GM12873 (cell line): Measurements from ENCODE around the gene CD6.

ENCODE experiments used
- TF ChIP-seq, protein P1 (sequence below): IDR thresholded peaks from 2 replicates; pipeline ENCODE4 v1.5.1; 2012; ENCODE audit warnings: low read depth, mild to moderate bottlenecking, moderate library complexity, low read length, control low read depth; ENCODE audit not compliant: insufficient read depth; ENCODE audit errors: missing control alignments

Gene CD6

DNA sequence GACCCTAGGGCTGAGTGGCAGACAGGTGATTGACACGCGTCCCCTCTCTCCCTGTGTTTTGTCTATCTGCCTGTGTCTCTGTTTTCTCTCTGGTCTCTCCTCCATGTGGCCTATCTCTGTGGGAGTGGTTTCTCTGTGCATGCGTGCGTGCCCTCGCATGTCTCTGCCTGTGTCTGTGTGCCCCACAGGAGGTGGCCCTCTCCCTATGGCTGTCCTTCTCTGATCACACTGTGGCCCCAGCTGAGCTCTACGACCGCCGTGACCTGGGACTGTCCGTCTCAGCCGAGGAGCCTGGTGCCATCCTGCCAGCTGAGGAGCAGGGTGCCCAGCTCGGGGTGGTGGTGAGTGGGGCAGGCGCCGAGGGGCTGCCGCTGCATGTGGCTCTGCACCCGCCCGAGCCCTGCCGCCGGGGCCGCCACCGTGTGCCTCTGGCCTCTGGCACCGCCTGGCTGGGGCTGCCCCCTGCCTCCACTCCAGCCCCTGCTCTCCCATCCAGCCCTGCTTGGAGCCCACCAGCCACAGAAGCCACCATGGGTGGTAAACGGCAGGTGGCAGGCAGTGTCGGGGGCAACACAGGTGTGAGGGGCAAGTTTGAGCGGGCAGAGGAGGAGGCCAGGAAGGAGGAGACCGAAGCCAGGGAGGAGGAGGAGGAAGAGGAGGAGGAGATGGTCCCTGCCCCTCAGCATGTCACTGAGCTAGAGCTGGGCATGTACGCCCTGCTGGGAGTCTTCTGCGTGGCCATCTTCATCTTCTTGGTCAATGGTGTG lies 35.6 kb upstream of the CD6 start:
- TF ChIP-seq, protein P1, sequence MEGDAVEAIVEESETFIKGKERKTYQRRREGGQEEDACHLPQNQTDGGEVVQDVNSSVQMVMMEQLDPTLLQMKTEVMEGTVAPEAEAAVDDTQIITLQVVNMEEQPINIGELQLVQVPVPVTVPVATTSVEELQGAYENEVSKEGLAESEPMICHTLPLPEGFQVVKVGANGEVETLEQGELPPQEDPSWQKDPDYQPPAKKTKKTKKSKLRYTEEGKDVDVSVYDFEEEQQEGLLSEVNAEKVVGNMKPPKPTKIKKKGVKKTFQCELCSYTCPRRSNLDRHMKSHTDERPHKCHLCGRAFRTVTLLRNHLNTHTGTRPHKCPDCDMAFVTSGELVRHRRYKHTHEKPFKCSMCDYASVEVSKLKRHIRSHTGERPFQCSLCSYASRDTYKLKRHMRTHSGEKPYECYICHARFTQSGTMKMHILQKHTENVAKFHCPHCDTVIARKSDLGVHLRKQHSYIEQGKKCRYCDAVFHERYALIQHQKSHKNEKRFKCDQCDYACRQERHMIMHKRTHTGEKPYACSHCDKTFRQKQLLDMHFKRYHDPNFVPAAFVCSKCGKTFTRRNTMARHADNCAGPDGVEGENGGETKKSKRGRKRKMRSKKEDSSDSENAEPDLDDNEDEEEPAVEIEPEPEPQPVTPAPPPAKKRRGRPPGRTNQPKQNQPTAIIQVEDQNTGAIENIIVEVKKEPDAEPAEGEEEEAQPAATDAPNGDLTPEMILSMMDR = no peak

DNA sequence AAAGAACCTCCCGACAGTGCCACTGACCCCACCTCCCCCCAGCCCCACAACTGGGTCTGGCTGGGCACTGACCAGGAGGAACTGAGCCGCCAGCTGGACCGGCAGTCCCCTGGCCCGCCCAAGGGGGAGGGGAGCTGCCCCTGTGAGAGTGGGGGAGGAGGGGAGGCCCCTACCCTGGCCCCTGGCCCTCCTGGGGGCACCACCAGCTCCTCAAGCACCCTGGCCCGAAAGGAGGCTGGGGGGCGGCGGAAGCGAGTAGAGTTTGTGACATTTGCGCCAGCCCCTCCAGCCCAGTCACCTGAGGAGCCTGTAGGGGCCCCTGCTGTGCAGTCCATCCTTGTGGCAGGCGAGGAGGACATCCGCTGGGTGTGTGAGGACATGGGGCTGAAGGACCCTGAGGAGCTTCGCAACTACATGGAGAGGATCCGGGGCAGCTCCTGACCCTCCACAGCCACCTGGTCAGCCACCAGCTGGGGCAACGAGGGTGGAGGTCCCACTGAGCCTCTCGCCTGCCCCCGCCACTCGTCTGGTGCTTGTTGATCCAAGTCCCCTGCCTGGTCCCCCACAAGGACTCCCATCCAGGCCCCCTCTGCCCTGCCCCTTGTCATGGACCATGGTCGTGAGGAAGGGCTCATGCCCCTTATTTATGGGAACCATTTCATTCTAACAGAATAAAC lies 34.9 kb upstream of the CD6 start:
- TF ChIP-seq, protein P1 = no peak

DNA sequence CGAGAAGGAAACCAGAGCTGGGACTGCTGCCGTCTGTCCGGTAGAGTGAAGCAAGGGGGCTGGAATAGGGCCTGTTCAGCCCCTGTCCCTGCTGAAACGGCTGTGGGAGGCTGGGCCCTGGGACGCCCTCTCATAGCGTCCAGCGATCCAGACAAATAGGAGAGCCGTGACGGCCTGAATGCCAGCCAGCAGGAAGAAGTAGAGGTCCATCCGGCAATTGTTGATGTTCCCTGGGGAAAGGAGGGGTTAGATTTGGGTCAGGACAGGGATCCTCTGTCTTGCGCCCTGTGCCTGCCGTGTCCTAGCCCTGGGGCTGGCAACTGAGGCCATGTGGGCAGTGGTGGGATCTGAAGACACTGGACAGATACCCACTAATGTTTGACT lies 34.3 kb upstream of the CD6 start:
- TF ChIP-seq, protein P1 = no peak

DNA sequence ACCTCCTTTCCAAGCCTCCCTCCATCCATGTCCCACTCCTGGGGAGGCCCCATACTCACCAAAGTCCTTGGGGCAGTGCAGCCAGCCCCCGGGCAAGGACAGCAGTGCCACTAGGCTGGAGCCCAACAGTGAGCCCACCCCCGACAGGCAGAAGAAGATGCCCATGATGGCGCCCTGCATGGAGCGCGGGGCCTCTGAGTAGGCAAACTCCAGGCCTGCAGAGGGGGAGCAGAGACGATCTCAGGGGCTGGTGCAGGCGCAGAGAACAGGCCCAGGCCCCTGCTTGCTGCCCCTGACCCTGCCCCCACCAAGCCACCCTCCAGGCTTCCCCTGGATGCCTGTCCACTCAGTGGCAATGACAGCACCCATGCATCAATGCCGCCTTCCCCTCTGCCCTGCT lies 33.7 kb upstream of the CD6 start:
- TF ChIP-seq, protein P1 = no peak

DNA sequence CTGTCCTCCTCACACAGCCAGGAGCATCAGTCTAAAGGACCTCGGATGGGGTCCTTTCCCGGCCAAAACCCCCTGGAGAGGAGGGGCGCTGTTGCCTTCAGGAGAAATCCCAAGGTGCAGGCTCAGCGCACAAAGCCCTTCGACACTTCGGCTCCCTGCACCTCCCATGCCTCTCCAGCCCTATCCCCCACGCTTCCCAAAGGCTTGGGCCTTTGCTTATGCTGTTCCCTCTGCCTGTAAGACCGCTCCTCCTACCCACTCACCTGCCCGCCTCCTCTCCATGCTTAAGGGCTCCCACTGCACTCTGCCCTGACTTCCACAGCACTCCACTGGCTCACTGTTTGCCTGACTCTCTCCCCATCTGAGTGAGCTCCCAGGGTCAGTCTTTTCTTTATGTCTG lies 33.0 kb upstream of the CD6 start:
- TF ChIP-seq, protein P1 = no peak

DNA sequence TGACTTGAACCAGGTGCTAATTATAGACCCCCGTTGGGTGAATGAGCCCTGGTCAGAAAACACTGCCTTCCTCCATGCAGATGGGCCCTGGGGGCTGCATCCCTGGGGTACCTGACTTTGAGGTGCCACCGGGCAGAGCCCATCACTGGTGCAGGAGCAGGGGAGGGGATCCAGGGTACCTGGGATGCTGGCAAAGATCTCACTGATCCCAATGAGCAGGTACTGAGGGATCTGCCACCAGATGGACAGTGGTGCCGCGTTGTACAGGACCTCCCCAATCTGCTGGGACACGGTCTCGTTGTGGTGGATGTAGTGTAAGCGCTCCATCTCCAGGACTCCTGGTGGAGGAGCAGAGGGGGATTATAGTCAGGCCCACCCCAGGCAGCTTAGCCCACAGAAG lies 32.2 kb upstream of the CD6 start:
- TF ChIP-seq, protein P1 = no peak

DNA sequence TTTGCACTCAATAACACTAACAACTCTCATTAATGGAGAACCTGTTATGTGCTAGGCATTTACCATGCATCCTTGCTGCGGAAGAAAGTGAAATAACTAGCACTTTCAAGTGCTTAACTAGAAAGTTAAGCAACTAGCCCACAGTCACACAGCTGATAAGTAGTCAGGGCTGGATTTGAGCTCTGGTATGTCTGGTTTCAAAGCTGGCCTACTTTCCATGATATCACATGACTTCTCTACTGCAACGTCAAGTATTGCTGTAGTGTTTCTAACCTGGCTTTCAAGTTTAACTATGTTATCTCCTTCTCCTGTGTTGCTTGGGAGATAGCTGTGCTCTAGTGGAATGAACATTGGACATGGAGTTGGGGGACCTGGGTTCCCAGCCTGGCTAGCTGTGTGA lies 31.6 kb upstream of the CD6 start:
- TF ChIP-seq, protein P1 = no peak
